RWPE1 (cell line): ENCODE measurements around the gene ATP8A1.
A peak's percentile ranks its signal among the peaks of the same experiment; 100 is the strongest.
"Not testable (repeated sequence)": the region's sequence is repeated elsewhere in the genome, so short reads cannot be mapped to it uniquely, and the experiment has no call there.

Experiments
- CTCF ChIA-PET: fragments of 350-600 bp; sonication (Branson Sonifier 250); formaldehyde crosslinking; extraction: SDS; loops from one replicate; lab custom pipeline; 2021; lab: Yijun Ruan, JAX
- POLR2A ChIA-PET: fragments of 400-600 bp; formaldehyde crosslinking; extraction: SDS; loops from one replicate; lab custom pipeline; 2020; ENCODE audit warnings: antibody characterized with exemption; ENCODE audit not compliant: low non-redundant PET; lab: Yijun Ruan, JAX
- DNase-seq: peaks from one replicate; pipeline ENCODE4 v3.0.0; 2012; ENCODE audit warnings: low spot score
- H3K27ac ChIP-seq: fragments of 450-650 bp; 2 replicates; pipeline ENCODE4 v1.5.1; 2017
- TF ChIP-seq, protein P1 (sequence below): fragments of 450-650 bp; conservative IDR thresholded peaks from 2 replicates; pipeline ENCODE4 v1.5.1; 2017; ENCODE audit warnings: low read depth, mild to moderate bottlenecking

The ATP8A1 gene

DNA sequence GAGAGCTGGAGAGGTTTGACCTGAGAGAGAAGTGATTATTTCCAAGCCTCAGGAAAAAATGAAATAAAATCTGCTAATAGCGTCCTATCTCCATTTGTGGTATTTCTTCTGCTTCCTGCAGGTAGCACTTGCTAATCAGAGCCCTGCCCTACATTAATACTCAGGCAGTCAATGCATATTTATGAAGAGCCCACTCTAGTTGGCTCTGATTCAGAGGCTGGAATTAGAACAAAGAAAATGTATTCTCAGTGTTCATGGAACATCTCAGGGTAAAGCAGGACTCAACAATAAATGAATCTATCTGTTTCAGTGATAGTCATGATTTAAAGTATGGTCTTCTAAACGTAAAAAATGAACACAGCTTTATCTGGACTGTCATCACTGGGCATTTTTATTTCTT, 1.4 kb upstream of the ATP8A1 start:
- ChIA-PET POLR2A (no interaction called here), CTCF (no interaction called here)
- TF ChIP-seq, protein P1, sequence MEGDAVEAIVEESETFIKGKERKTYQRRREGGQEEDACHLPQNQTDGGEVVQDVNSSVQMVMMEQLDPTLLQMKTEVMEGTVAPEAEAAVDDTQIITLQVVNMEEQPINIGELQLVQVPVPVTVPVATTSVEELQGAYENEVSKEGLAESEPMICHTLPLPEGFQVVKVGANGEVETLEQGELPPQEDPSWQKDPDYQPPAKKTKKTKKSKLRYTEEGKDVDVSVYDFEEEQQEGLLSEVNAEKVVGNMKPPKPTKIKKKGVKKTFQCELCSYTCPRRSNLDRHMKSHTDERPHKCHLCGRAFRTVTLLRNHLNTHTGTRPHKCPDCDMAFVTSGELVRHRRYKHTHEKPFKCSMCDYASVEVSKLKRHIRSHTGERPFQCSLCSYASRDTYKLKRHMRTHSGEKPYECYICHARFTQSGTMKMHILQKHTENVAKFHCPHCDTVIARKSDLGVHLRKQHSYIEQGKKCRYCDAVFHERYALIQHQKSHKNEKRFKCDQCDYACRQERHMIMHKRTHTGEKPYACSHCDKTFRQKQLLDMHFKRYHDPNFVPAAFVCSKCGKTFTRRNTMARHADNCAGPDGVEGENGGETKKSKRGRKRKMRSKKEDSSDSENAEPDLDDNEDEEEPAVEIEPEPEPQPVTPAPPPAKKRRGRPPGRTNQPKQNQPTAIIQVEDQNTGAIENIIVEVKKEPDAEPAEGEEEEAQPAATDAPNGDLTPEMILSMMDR: no peak
- H3K27ac ChIP-seq: no peak overlapping the region
- no peak for DNase-seq

GRCh38 chr4:42656679-42656943, 294 bp downstream of the ATP8A1 start:
- DNase-seq: no peak
- ChIA-PET CTCF (no interaction called here), POLR2A (no interaction called here)
- H3K27ac ChIP-seq: no peak overlapping the region
- TF ChIP-seq, protein P1: no peak

- no peak overlapping the region for H3K27ac ChIP-seq
- no peak for DNase-seq
- TF ChIP-seq, protein P1: no peak
- CTCF ChIA-PET: no interaction called here
- POLR2A ChIA-PET: no interaction called here
Measured at GRCh38 chr4:42655921-42656678, 805 bp downstream of the ATP8A1 start.

DNA sequence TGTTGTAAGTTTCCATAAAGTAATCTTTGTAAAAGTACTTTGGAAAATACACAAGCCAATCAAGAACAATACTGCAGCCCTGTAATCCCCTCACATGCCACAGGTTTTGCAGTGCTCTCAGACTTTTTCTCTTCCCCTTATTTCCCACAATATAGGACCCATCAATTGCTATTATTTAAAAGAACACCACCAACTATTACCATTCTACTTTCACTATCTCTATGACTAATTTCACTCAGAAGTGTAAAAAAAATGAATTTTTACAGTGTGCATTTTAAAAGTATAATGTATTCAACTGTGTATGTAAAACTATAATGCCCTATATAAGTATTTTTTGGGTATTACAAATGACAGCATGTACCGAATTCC, 1.7 kb downstream of the ATP8A1 start:
- ChIA-PET CTCF (no interaction called here), POLR2A (no interaction called here)
- TF ChIP-seq, protein P1: no peak
- no peak for DNase-seq
- no peak overlapping the region for H3K27ac ChIP-seq

GRCh38 chr4:42654631-42655268, 2.2 kb downstream of the ATP8A1 start:
- DNase-seq: peak; percentile 70
- CTCF ChIA-PET: interaction anchor here (0.9 kb wide), 1 partner anchor 88 kb away, joined by 5 read pairs; no protein-coding TSS in a partner anchor
- POLR2A ChIA-PET: no interaction called here
- H3K27ac ChIP-seq: no peak overlapping the region
- TF ChIP-seq, protein P1: no peak

DNA sequence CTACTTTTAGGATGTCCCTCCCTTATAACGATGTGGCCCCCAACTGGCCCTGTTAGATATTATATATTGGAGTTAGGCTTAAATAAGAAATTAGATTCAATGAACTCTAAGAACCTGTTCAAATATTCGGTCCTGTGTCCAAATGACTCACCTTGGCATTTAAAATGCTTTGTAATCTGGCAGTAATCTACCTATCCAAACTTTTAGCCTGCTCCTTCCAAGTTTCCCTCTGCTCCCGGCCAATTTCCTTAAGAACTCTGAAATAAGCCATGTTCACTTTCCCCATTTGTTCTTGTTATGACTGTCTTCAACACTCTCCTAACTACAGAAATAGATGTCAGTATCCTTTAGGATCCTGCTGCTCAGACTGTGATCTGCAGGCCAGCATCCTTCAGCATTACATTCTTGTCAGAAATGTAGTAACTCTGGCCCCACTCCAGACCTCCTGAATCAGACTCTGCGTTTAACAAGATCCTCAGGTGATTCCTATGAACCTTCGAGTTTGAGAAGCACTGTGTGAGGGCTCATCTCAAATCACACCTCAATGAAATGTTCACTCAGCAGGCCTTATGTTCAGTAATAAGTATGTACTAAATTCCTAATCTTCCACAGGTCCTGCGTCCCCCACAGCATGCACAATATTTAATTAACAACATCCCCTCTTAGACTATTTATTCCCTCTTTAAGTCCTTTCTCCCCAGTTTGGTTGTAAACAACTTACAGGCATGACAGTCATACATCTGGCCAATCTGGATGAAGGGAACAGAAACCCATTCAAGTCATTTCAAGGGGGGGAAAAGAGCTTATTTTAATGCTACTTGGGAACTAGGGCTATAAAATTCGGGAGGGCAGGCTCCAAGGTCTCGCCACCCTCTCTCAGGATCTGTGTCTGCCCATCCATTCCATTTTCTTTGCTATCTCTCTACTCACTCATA, 3.0 kb downstream of the ATP8A1 start:
- H3K27ac ChIP-seq: no peak overlapping the region
- ChIA-PET CTCF (interaction anchor here (0.9 kb wide), 1 partner anchor 87 kb away, joined by 5 read pairs; no protein-coding TSS in a partner anchor), POLR2A (no interaction called here)
- TF ChIP-seq, protein P1: no peak
- peak; percentile 21 for DNase-seq

DNA sequence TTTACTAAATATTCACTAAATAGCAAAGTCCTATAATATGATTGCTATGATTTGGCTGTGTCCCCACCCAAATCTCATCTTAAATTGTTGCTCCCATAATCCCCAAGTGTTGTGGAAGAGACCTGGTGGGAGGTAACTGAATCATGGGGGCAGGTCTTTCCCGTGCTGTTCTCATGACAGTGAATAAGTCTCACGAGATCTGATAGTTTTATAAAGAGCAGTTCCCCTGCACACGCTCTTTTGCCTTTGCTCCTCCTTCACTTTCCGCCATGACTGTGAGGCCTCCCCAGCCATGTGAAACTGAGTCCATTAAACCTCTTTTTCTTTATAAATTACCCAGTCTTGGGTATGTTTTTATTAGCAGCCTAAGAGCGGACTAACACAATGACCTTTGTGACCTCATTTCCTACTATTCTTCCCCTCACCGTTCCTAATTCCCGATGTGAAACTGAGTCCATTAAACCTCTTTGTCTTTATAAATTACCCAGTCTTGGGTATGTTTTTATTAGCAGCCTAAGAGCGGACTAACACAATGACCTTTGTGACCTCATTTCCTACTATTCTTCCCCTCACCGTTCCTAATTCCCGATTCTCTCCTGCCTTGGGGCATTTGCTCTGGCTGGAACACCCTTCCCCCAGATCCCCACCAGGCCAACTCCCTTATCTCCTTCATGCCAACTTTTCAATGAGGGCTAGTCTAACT, 4.2 kb downstream of the ATP8A1 start:
- H3K27ac ChIP-seq, POLR2A ChIA-PET, DNase-seq, CTCF ChIA-PET: not testable (repeated sequence)
